Measurements from ENCODE around the gene URB2. TPM values are rescaled to one million over a fixed set of nuclear protein-coding genes. Genes with fewer than 3 reads are reported as not detected.

URB2 gene
- total RNA-seq, 2 donors from 2014 or later, result 11.4 to 15.7 TPM

DNA sequence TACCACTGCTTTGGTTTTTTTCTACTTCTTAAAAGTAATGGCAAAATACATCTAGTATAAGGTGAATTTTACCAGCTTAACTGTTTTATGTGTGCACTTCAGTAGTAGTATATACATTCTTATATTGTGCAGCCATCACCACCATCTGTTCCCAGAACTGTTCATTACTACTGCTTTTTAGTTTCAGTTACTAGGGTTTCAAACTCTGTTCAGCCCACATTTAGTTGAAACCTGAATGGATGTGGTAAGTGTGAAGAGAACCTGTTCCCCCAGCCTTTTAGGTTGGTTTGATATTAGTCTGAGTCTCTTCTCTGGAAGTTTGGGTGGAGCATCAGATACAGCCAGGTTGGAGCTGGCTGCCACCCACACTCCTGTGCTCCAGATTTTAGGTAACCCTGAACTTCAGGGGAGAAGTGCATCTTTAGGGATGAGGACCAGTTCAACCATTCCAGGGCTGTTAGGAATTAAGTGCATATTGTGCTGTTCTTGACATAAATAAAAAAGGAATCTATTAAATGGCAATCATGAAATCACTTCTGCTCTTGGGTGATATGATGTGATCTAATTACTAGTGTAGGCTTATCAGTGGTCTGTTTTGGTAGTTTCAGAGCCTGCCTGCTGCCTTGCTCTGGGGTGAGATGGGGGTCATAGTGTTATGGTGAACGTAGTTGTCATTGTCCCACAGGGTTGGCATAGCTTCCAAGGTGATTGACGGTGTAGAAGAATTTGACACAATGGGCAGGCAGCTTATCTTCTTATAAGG, 32.1 kb downstream of the URB2 start:
- ATAC-seq (peak in 1 of 2 donors; percentile 80), DNase-seq (ENCODE audit: low spot score in 2 of 2) (no peak)
- Mint-ChIP-seq H3K9me3 (no peaks in the 10 kb centered on the region), H3K36me3 (peaks cover 5 to 7% of the 10 kb centered on the region in 2 donors), H3K27ac (no peak overlapping the region)

DNA sequence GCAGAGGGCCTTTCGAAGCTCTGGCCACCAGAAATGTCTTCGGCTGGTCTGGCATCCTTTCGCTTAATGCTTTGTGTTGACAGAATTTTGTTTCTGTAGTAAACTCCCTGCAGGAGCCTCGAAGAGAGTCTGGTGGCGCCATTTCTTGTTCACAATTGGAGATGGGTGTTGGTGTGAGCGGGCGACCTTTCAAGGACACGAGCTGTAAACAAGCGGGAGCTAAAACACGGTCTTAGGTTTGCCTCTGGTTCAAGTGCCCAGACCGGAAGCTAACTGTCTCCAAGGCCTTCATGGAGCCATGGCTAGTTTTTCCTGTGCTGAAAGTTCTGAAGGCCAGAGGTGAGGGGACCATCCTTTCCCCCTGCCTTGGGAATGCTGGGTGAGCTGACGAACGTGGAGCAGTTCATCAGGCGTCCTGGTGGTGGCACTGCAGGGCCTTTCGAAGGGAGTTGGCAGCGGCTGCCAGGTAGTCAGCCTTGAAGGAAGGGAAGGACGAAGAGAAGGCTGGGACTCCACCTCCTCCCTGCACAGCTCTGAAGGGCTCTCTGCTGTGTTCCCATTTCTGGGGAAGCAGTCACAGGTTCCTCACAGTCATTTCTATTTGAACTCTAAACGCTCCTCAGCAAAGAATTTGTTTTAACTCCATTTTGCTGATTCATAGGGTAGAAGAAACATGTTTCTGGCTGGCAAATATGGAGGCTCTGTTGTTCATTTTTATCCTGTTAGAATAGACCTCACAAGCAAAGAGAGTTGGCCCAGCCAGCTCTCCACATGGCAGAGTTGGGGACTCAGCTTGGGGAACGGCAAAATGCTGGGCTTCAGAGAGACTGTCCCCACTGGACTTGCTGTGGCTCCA, 35.2 kb downstream of the URB2 start:
- Mint-ChIP-seq H3K9me3 (no peaks in the 10 kb centered on the region), H3K36me3 (peaks cover 5 to 7% of the 10 kb centered on the region in 2 donors), H3K27ac (no peak overlapping the region)
- DNase-seq (ENCODE audit: low spot score in 2 of 2), result peak; percentile 61 to 75
- ATAC-seq, result peak; percentile 34 to 62

DNA sequence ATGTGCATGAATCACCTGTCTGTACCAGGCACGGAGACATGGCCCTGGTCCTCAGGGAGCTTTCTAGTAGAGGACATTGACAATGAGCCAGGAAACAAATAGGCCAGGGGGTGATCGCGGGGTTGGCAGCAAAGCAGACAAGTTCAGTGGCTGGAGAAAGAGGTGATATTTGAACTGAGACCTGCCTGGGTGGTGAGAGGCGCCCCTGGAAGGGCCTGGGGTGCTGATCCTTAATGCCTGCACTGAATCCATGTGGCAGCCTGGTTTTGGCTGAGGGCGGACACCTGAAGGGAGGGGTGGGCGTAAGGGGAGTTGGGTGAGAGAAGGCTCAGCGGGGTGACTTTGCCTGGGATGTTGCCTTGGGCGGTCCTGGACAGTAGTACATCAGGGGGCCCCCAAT, 35.9 kb downstream of the URB2 start:
- H3K36me3 Mint-ChIP-seq, result peaks cover 5 to 7% of the 10 kb centered on the region in 2 donors
- ATAC-seq (no peak), DNase-seq (ENCODE audit: low spot score in 2 of 2) (no peak)
- no peak overlapping the region for H3K27ac Mint-ChIP-seq
- H3K9me3 Mint-ChIP-seq, result no peaks in the 10 kb centered on the region

DNA sequence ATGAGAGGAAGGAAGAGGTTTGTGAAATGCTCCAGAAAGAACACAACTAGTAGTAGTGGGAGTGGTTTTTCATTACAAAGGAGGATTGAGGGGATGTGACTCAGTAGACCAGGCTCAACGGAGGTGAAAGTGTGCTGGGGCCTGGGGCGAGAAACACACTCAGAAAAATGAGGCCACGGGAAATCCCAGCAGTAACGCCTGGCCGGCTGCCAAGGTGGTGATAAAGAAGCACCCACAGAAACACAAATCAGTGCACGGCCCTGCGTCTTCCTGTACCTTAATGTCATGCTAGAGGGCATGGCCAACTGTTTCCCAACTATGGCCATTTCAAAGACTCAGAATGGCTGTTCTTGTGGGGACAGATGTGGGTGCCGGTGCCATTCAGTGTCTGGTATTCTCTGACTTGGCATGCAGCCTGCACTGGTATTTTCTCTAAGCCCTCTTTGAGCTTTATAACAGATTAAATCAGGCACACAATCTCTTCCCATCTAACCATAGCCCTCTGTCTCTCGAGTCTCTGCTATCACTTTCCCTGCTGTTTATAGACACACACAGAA, 38.2 kb downstream of the URB2 start:
- peak; percentile 95 to 96 for ATAC-seq
- H3K27ac Mint-ChIP-seq, result no peak overlapping the region
- H3K9me3 Mint-ChIP-seq, result no peaks in the 10 kb centered on the region
- DNase-seq (ENCODE audit: low spot score in 2 of 2), result peak; percentile 87 to 93
- H3K36me3 Mint-ChIP-seq, result peaks cover 7 to 16% of the 10 kb centered on the region in 2 donors

DNA sequence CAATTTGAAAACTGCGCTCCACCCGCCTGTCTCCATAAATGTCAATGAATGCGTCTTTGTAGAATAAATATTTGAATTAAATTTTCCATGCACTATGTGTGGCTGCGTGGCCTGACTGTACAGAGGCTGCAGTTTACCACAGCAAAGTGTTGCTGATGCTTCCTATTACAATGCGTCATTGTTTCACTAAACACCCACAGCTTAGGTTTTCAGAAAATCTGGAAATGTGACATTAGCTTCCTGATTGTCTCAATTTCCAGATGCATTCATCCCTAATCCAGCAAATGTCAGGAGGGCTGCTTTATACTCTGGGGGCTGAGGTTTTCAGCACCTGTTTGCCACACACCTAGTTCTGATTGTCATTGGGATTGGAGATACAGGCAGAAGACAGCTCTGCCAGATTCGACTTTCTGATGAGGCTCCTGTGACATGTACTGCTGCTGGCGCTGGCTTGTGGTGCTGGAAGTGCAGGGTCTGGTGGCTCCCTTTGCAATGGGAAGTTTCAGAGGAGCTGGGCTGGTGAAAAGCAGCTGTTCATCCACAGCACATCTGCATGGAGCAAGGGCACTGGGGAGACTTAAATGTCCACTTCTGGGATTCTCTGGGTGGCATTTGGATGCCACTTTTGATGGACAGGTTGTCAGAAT, 40.0 kb downstream of the URB2 start:
- peak in 1 of 2 donors; percentile 21 for ATAC-seq
- Mint-ChIP-seq H3K27ac (no peak overlapping the region), H3K9me3 (no peaks in the 10 kb centered on the region), H3K36me3 (peaks cover 5 to 16% of the 10 kb centered on the region in 2 donors)
- no peak for DNase-seq (ENCODE audit: low spot score in 2 of 2)

DNA sequence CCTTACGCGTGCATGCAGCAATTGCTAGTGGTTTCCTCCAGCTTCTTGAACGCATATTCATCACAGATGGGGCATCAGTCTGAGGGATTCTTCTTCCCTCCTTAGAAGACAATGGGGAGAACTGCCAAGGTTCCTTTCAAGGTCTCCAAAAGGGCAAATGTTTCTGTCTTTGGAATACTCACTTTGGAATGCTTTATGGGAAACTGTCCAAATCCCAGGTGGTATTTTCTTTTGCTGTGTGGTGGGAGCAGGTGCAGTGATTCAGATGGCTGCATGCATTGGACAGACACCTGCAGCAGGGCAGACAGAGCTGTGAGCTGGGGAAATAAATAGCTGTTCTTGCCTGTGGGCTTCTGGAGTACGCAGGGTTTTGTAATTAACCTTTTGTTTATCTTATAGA, 40.5 kb downstream of the URB2 start:
- Mint-ChIP-seq H3K36me3 (peaks cover 0 to 16% of the 10 kb centered on the region in 2 donors), H3K27ac (no peak overlapping the region), H3K9me3 (no peaks in the 10 kb centered on the region)
- DNase-seq (ENCODE audit: low spot score in 2 of 2) (no peak), ATAC-seq (no peak)

DNA sequence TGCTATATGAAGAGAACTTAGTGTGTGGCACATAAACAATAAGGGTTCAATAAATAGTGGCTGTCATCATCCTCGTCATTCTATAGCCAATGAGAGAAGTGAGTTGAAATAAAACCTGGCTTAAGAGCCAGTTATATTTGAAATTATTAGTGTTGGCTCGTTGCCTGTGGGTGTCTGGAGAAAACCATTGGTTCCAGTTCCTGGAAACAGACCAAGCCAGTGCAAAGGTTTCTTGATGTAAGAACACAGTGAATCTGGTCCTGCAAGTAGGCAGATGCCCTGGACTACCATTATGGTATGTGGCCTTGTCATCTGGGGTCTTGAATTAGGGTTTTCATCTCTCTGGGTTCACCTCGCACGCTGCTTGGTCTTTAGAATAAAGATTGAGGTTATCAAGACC, 43.3 kb downstream of the URB2 start:
- Mint-ChIP-seq H3K9me3 (no peaks in the 10 kb centered on the region), H3K27ac (no peak overlapping the region)

DNA sequence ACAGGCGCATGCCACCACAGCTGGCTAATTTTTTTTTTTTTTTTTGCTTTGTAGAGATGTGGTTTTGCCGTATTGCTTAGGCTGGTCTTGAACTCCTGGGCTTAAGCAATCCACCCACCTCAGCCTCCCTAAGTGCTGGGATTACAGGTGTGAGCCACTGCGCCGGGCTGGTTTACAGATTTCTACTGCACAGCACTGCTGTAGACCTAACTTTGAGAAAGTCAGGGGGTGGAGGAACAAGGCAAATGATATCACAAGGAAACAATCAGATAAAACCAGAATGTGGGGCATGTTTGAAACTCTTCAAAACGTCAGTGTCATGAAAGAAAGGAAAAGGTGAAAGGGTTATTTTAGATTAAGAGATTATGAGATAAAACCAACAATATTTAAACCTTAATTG, 45.3 kb downstream of the URB2 start:
- H3K36me3 Mint-ChIP-seq, result peaks cover 0 to 16% of the 10 kb centered on the region in 2 donors
- no peaks in the 10 kb centered on the region for H3K9me3 Mint-ChIP-seq
- no peak for DNase-seq (ENCODE audit: low spot score in 2 of 2)
- H3K27ac Mint-ChIP-seq, result no peak overlapping the region
- ATAC-seq, result peak in 1 of 2 donors; percentile 34

More for the DNA sequence above, 43.3 kb downstream of the URB2 start:
- ATAC-seq (no peak), DNase-seq (ENCODE audit: low spot score in 2 of 2) (no peak)
- H3K36me3 Mint-ChIP-seq, result peaks cover 0 to 16% of the 10 kb centered on the region in 2 donors

DNA sequence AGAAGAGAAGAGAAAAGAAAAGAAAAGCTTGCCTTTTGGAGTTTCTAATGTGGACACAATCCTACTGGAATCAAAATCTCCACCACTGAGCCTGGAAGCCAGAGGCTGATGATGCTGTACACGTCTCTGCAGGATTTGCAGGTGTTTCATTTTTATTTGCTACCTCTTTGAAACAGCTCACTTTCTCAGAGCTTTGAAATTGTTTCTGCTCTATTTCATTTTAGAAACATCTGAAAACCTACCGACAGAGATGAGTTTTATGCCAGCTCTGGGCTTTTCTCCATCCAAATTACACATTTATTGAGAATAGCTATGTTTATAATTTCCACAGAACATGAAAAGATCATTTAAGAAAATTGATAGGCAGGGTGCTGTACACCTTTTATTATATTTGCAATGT, 46.2 kb downstream of the URB2 start:
- ATAC-seq, result no peak

DNA sequence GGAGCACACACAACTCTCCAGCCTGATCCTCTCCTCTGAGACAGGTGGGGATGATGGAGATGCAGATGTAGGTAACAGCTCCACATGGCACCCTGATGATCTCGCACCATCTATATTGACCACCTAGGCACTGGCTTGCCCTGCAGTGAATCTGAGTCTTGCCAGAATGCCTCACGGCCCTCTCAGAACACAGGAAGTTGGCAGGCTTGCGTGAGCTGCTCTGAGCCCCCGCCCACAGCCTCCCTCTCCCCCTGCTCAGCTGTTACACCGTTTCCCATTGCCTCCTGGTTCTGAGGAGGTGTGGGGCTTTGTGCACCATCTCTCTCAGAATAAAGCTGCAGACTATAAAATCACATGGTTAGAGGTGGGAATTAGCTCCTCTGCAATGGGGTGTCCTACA, 48.0 kb downstream of the URB2 start:
- Mint-ChIP-seq H3K9me3 (no peaks in the 10 kb centered on the region), H3K27ac (no peak overlapping the region), H3K36me3 (no peaks in the 10 kb centered on the region)
- no peak for DNase-seq (ENCODE audit: low spot score in 2 of 2)
- ATAC-seq, result peak in 1 of 2 donors; percentile 50

More for the DNA sequence above, 46.2 kb downstream of the URB2 start:
- Mint-ChIP-seq H3K27ac (no peak overlapping the region), H3K9me3 (no peaks in the 10 kb centered on the region), H3K36me3 (peaks cover 0 to 15% of the 10 kb centered on the region in 2 donors)
- no peak for DNase-seq (ENCODE audit: low spot score in 2 of 2)

DNA sequence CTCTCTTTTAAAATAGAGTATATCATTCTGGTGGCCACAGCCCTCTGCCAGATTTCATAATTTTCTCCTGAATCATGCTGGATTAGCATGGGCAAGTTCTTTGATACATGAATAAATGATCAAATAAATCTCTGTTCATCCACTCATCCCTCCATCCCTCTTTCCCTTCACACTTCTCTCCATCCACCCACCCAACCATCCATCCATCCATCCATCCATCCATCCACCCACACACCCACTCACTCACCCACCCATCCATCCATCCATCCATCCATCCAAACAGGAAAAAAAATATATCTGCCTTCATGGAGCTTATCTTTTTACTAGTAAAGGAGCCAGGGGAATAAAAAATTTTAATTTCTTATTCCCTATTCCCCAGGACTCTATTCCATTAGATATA, 49.3 kb downstream of the URB2 start:
- DNase-seq (ENCODE audit: low spot score in 2 of 2), result no peak
- H3K9me3 Mint-ChIP-seq, result no peaks in the 10 kb centered on the region

DNA sequence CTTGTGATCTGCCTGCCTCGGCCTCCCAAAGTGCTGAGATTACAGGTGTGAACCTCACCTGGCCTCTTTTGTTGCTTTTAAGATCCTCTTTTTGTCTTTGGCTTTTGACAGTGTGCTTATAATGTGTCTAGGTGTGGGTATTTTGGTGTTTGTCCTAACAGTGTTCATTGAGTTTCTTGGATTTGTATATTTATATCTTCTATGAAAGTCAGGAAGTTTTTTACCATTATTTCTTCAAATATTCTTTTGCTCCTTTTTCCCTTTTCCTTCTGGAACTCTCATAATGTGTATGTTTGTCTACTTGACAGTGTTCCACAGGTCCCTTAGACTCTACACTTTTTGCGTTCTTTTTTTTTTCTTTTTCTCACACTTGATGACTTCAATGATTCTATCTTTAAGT, 59.1 kb downstream of the URB2 start:
- H3K27ac Mint-ChIP-seq, result no peak overlapping the region
- H3K9me3 Mint-ChIP-seq, result peaks cover 8 to 15% of the 10 kb centered on the region in 2 donors
- peaks cover 8 to 20% of the 10 kb centered on the region in 2 donors for H3K36me3 Mint-ChIP-seq
- DNase-seq (ENCODE audit: low spot score in 2 of 2) (no peak), ATAC-seq (no peak)

More for the DNA sequence above, 49.3 kb downstream of the URB2 start:
- no peak for ATAC-seq
- Mint-ChIP-seq H3K27ac (peak overlapping the region in 1 of 2 donors; percentile 22), H3K36me3 (no peaks in the 10 kb centered on the region)

DNA sequence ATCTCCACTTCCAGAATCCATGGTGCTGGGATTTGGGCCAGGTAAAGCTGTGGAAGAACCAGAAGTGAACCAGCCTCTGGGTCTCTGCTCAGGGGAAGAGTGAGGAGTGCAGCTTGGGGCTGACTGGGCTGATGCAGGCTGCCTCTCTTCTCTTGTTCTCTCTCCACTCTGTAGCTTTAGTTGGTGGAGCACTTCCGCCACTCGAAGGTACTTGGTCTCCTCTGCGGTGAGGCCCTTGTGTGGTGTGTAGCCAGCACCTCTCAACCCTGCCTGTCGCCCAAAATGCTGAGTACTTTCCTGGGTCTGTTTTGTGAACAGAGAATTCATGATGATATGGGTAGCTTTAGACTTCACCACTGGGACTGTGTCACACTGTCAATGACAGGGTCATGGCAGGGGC, 63.2 kb downstream of the URB2 start:
- Mint-ChIP-seq H3K9me3 (peaks cover 8 to 11% of the 10 kb centered on the region in 2 donors), H3K36me3 (peaks cover 8 to 24% of the 10 kb centered on the region in 2 donors), H3K27ac (no peak overlapping the region)
- DNase-seq (ENCODE audit: low spot score in 2 of 2) (no peak), ATAC-seq (peak in 1 of 2 donors; percentile 25)

DNA sequence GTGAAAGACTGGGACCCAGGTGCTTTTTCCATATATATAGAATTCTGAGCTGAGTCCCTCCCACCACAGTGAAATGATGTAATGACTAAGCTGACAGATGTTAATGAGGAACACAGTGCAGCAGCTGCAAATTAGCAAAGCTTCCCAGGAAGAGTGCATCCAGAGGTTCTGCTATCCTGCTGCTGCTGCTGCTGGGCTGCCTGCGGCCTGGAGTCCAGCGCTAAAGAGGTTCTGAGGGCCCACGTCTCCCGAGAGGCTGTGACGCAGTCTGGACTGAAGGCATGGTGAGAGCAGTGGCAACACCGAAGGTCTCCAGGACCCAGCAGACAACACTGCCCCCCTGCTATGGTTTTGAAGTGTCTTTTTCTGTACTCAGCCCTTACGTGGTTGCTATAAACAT, 63.9 kb downstream of the URB2 start:
- Mint-ChIP-seq H3K9me3 (peaks cover 8 to 11% of the 10 kb centered on the region in 2 donors), H3K27ac (no peak overlapping the region), H3K36me3 (peaks cover 8 to 21% of the 10 kb centered on the region in 2 donors)
- DNase-seq (ENCODE audit: low spot score in 2 of 2) (no peak), ATAC-seq (no peak)

DNA sequence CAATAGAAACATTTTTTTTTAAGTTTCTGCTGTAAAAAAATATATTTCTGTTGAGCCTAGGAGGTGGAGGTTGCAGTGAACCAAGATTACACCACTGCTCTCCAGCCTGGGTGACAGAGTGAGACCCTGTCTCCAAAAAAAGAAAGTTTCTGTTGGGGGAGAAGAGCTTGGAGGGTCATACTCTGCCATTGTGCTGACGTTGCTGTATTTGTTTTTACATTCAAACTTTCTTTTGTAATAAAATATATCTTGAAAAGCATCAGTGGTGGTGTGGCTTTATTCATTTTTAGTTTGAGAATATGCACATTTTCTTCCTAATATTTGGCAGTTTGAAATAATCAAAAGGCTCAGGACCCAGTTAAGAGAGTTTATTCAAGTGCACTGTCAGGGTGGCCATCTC, 64.6 kb downstream of the URB2 start:
- DNase-seq (ENCODE audit: low spot score in 2 of 2), result no peak
- no peak overlapping the region for H3K27ac Mint-ChIP-seq
- H3K9me3 Mint-ChIP-seq, result peaks cover under 1 to 4% of the 10 kb centered on the region in 2 donors
- no peak for ATAC-seq
- peaks cover 7 to 13% of the 10 kb centered on the region in 2 donors for H3K36me3 Mint-ChIP-seq

DNA sequence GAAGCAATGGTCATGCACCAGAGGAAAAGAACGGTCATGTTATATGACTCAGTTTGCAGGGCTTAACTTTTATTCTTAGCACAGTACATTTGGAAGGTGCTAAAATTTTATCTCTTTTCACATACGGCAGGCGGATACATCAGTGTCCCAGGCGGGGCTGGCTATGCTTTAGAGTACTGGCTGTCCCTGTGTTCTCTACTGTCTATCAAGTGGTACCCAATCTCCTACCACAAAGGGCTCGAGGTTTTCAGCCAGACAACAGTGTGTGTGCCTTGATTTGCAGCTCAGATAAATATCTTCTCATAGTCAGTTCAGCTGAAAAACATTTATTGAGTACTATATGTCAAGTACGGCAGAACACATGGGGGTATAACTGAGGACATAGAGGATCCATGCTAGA, 65.3 kb downstream of the URB2 start:
- Mint-ChIP-seq H3K27ac (no peak overlapping the region), H3K9me3 (no peaks in the 10 kb centered on the region)
- no peak for DNase-seq (ENCODE audit: low spot score in 2 of 2)

More for the DNA sequence above, 65.3 kb downstream of the URB2 start:
- H3K36me3 Mint-ChIP-seq, result peaks cover 0 to 6% of the 10 kb centered on the region in 2 donors
- peak in 1 of 2 donors; percentile 25 for ATAC-seq

All from activated naive CD4-positive, alpha-beta T cell treated with anti-CD3 and anti-CD28 coated beads, Interleukin-2, amount 50 U/mL, for 72 hours (primary cell).